Osteoblast (primary cell): Measurements from ENCODE around the gene CD28. TPM values are rescaled to one million over a fixed set of nuclear protein-coding genes. Genes with fewer than 3 reads are reported as not detected.

Experiments used
- DNase-seq: peaks from one replicate; pipeline ENCODE4 v3.0.0; 2011; ENCODE audit warnings: low spot score, mixed read lengths; ENCODE audit not compliant: insufficient read length; ENCODE audit errors: missing footprints
- H2AFZ ChIP-seq: 2 replicates; pipeline ENCODE4 v1.6.0; 2011; ENCODE audit warnings: mild to moderate bottlenecking, low read length
- H3K27ac ChIP-seq: 2 replicates; pipeline ENCODE4 v1.5.1; 2011; ENCODE audit warnings: mild to moderate bottlenecking, low read depth, low read length, moderate library complexity
- H3K27me3 ChIP-seq: 2 replicates; pipeline ENCODE4 v1.6.0; 2012; ENCODE audit warnings: mild to moderate bottlenecking, control low read depth, inconsistent platforms, low read length, moderate library complexity; ENCODE audit not compliant: insufficient read depth
- H3K36me3 ChIP-seq: 2 replicates; pipeline ENCODE4 v1.5.1; 2011; ENCODE audit warnings: mild to moderate bottlenecking, low read length, control low read depth, moderate library complexity; ENCODE audit not compliant: insufficient read depth
- H3K4me1 ChIP-seq: 2 replicates; pipeline ENCODE4 v1.5.1; 2011; ENCODE audit warnings: mild to moderate bottlenecking, low read length, control low read depth, moderate library complexity; ENCODE audit not compliant: insufficient read depth
- H3K4me2 ChIP-seq: 2 replicates; pipeline ENCODE4 v1.6.0; 2011; ENCODE audit warnings: mild to moderate bottlenecking, low read length; ENCODE audit not compliant: insufficient read depth
- H3K4me3 ChIP-seq: fragments of 200-600 bp; sonication (generic); 3 replicates; pipeline ENCODE4 v1.5.1; 2012; ENCODE audit warnings: mild to moderate bottlenecking, low read length, inconsistent platforms; ENCODE audit not compliant: insufficient read depth
- H3K79me2 ChIP-seq: 2 replicates; pipeline ENCODE4 v1.6.0; 2012; ENCODE audit warnings: mild to moderate bottlenecking, low read length, control low read depth, inconsistent platforms; ENCODE audit not compliant: insufficient read depth
- H3K9me3 ChIP-seq: 2 replicates; pipeline ENCODE4 v1.5.1; 2011; ENCODE audit warnings: low read depth, low read length, control low read depth
- H4K20me1 ChIP-seq: 2 replicates; pipeline ENCODE4 v1.6.0; 2012; ENCODE audit warnings: mild to moderate bottlenecking, low read length, control low read depth; ENCODE audit not compliant: insufficient read depth
- CTCF ChIP-seq: IDR thresholded peaks from 2 replicates; pipeline ENCODE4 v1.5.1; 2011; ENCODE audit warnings: mild to moderate bottlenecking, low read depth, low read length, moderate library complexity; ENCODE audit errors: extremely low read depth
- total RNA-seq: library from RNA; depleted of rRNA; stranded (reverse); fragments of >200 nt; gene quantifications from 2 replicates; pipeline ENCODE4 v1.2.3, GENCODE V29; 2012

CD28 gene
- total RNA-seq, 1 donor, result not detected

GRCh38 chr2:203689426-203690116 is 16.9 kb upstream of the CD28 start:
- H3K27me3 ChIP-seq, result no peaks in the 10 kb centered on the region
- H3K4me1 ChIP-seq, result peaks cover 42% of the 10 kb centered on the region
- H3K79me2 ChIP-seq, result no peaks in the 10 kb centered on the region
- no peak overlapping the region for H3K4me3 ChIP-seq
- H3K9me3 ChIP-seq, result no peaks in the 10 kb centered on the region
- H2AFZ ChIP-seq, result no peak overlapping the region
- H4K20me1 ChIP-seq, result no peaks in the 10 kb centered on the region
- H3K4me2 ChIP-seq, result no peak overlapping the region
- no peaks in the 10 kb centered on the region for H3K36me3 ChIP-seq
- no peak for TF ChIP-seq CTCF
- H3K27ac ChIP-seq, result peak overlapping the region; percentile 66
- no peak for DNase-seq

DNA sequence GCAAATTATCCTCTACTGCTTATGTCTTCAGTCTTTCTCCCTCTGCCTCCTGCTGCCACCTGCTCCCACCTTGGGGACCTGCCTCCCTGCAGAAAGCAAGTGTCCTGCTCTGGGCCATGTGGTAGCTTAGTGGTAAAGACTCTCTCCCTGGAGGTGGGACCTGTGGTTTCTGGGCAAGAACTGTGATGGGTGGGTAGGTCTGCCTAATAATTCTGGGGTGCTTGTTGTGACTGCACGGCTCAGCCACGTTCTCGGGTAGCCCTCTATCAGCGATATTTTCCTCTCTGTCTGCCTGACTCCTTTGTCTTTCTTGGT is 16.4 kb upstream of the CD28 start:
- Histone ChIP-seq H3K4me1 (peaks cover 37% of the 10 kb centered on the region), H3K27me3 (no peaks in the 10 kb centered on the region), H4K20me1 (no peaks in the 10 kb centered on the region), H3K36me3 (no peaks in the 10 kb centered on the region), H3K4me2 (no peak overlapping the region), H3K9me3 (no peaks in the 10 kb centered on the region), H2AFZ (no peak overlapping the region), H3K4me3 (no peak overlapping the region), H3K79me2 (no peaks in the 10 kb centered on the region), H3K27ac (no peak overlapping the region)
- no peak for DNase-seq
- TF ChIP-seq CTCF, result no peak

DNA sequence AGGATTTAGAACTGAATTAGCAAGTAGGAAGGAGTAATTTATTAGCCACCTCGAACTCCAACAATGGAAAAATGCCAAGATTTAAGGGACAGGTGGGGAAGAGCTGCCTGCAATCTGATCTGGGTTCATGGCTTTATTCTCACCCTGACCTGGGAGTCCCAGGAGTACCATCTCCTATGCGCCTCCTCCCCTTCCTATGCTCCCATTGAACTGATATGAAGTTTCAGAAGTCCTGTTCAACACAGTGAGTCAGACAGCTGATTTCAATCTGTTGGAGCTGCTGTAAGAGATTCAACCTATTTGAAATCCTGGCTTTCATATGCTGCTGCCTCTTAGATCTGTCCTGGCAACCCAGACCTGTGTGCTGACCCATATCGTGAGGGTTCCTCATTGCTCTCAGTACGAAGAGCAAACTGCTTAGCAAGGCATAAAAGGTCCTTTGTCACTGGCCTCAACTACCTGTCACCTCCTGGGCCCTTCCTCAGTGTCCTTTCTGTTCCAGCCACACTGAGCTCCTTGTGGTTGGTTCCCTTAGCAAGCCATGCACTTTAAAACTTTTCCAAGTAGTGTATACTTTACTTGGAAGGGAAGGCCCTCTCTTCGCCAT is 15.9 kb upstream of the CD28 start:
- no peak overlapping the region for H3K27ac ChIP-seq
- no peaks in the 10 kb centered on the region for H3K79me2 ChIP-seq
- peaks cover 33% of the 10 kb centered on the region for H3K4me1 ChIP-seq
- H4K20me1 ChIP-seq, result no peaks in the 10 kb centered on the region
- no peak for TF ChIP-seq CTCF
- H3K4me3 ChIP-seq, result no peak overlapping the region
- no peak for DNase-seq
- H3K4me2 ChIP-seq, result no peak overlapping the region
- H2AFZ ChIP-seq, result peak overlapping the region; percentile 11
- no peaks in the 10 kb centered on the region for H3K36me3 ChIP-seq
- H3K9me3 ChIP-seq, result no peaks in the 10 kb centered on the region
- H3K27me3 ChIP-seq, result no peaks in the 10 kb centered on the region

DNA sequence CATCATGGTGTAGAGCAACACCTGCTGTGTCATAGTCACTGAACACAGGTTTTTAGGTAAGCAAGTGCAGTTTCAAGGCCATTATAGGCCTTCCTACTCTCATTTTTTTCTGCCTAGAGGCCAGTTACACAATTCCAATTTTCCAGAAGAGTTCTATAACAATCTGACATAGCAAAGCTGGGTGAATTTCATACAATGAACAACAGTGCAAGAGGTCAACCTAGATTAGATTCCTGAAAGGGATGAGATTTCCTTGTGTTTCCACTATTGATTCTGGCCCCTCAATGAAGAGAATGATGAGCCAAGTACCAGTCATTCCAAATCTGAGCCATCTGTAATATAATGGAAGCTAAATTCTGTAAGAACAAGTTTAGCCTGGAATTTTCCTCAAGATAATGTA is 15.3 kb upstream of the CD28 start:
- no peak overlapping the region for H3K27ac ChIP-seq
- no peak overlapping the region for H3K4me3 ChIP-seq
- H3K27me3 ChIP-seq, result no peaks in the 10 kb centered on the region
- H3K79me2 ChIP-seq, result no peaks in the 10 kb centered on the region
- no peak for TF ChIP-seq CTCF
- no peaks in the 10 kb centered on the region for H3K9me3 ChIP-seq
- H2AFZ ChIP-seq, result no peak overlapping the region
- peaks cover 27% of the 10 kb centered on the region for H3K4me1 ChIP-seq
- no peak for DNase-seq
- no peaks in the 10 kb centered on the region for H4K20me1 ChIP-seq
- H3K36me3 ChIP-seq, result no peaks in the 10 kb centered on the region
- H3K4me2 ChIP-seq, result no peak overlapping the region
